CD4-positive, alpha-beta T cell (primary cell): Measurements from ENCODE around the gene TEX51. TPM values are rescaled to one million over a fixed set of nuclear protein-coding genes. Genes with fewer than 3 reads are reported as not detected.

Experiments used
- ATAC-seq: fragments of 200-7000 bp; cut with Tn5 transposase; one replicate; pipeline ENCODE4 v1.10.0; 2022; ENCODE audit warnings: mild to moderate bottlenecking; ENCODE audit not compliant: poor library complexity
- CTCF ChIA-PET: fragments of 350-600 bp; sonication (Branson Sonifier 250); formaldehyde crosslinking; loops from one replicate; lab custom pipeline; 2021; ENCODE audit warnings: antibody characterized with exemption, inconsistent platforms; lab: Charles Lee
- POLR2A ChIA-PET: fragments of 350-600 bp; sonication (Branson Sonifier 250); formaldehyde crosslinking; loops from one replicate; lab custom pipeline; 2021; ENCODE audit warnings: antibody characterized with exemption, inconsistent platforms; lab: Charles Lee
- DNase-seq, 14 experiments: peaks; one replicate each; pipeline ENCODE4 v3.0.0-alpha.2; 2013 to 2020; ENCODE audit warnings: mixed read lengths in 2 of 14
- H3K27ac ChIP-seq, 2 donors: one replicate each; pipeline versions ENCODE4 v1.5.1 to v1.7.0; 2013; ENCODE audit warnings: low read length in 2 of 2, low read depth in 1 of 2, mild to moderate bottlenecking in 1 of 2
- H3K27me3 ChIP-seq, 2 experiments: 1 replicate in 1 of 2; 2 replicates in 1 of 2; pipeline versions ENCODE4 v1.6.1 to v1.7.0; 2013; ENCODE audit warnings: low read length in 2 of 2, control low read depth in 1 of 2, mild to moderate bottlenecking in 1 of 2, moderate library complexity in 1 of 2; ENCODE audit not compliant: insufficient read depth in 2 of 2, control insufficient read depth in 1 of 2
- H3K36me3 ChIP-seq: one replicate; pipeline ENCODE4 v1.6.1; 2013; ENCODE audit warnings: low read length, control low read depth; ENCODE audit not compliant: insufficient read depth
- H3K4me1 ChIP-seq: one replicate; pipeline ENCODE4 v1.6.1; 2013; ENCODE audit warnings: low read length, control low read depth; ENCODE audit not compliant: insufficient read depth
- H3K4me3 ChIP-seq: one replicate; pipeline ENCODE4 v1.5.1; 2013; ENCODE audit warnings: mild to moderate bottlenecking, low read length, moderate library complexity
- H3K9me3 ChIP-seq, 2 experiments: 1 replicate in 1 of 2; 2 replicates in 1 of 2; pipeline versions ENCODE4 v1.6.1 to v1.7.0; 2013; ENCODE audit warnings: low read length in 2 of 2, mild to moderate bottlenecking in 2 of 2, control low read depth in 1 of 2, moderate library complexity in 1 of 2; ENCODE audit not compliant: control insufficient read depth in 1 of 2, insufficient read depth in 1 of 2
- H3K27ac Mint-ChIP-seq: one replicate; pipeline ENCODE4 v1.8.0; 2020; ENCODE audit warnings: mixed read lengths
- H3K27me3 Mint-ChIP-seq: one replicate; pipeline ENCODE4 v1.8.0; 2021; ENCODE audit warnings: mixed read lengths
- H3K36me3 Mint-ChIP-seq: one replicate; pipeline ENCODE4 v1.8.0; 2021; ENCODE audit warnings: low read depth, mixed read lengths
- H3K4me1 Mint-ChIP-seq: one replicate; pipeline ENCODE4 v1.8.0; 2021; ENCODE audit warnings: low read depth, mixed read lengths
- H3K4me3 Mint-ChIP-seq: one replicate; pipeline ENCODE4 v1.8.0; 2020; ENCODE audit warnings: mild to moderate bottlenecking, mixed read lengths
- H3K9me3 Mint-ChIP-seq: one replicate; pipeline ENCODE4 v1.8.0; 2020; ENCODE audit warnings: mixed read lengths
- CTCF ChIP-seq: fragments of 200-600 bp; IDR thresholded peaks from one replicate; pipeline ENCODE4 v1.8.0; 2022; ENCODE audit warnings: antibody characterized with exemption, mild to moderate bottlenecking
- intact Hi-C, 2 experiments: fragments of 100-400 bp; cut with DNase I in 1 of 2; cut with micrococcal nuclease in 1 of 2; formaldehyde crosslinking; loops; one replicate each; pipeline versions ENCODE4 v1.15.1 to v1.9.0; 2023 to 2025; cut with DNase I, micrococcal nuclease
- total RNA-seq, 174 experiments: library from RNA in 2 of 174; stranded (reverse) in 2 of 174; gene quantifications; one replicate each; pipeline ENCODE4 v1.2.3 and lab custom pipeline; 2021 to 2026

The TEX51 gene
- total RNA-seq, 2 experiments from 2014 or later, result not detected

- Histone ChIP-seq H3K36me3 (no peaks in the 10 kb centered on the region), H3K4me3 (no peak overlapping the region), H3K27me3 (peaks cover 10 to 21% of the 10 kb centered on the region in 2 experiments), H3K27ac (no peak overlapping the region), H3K4me1 (no peaks in the 10 kb centered on the region), H3K9me3 (peaks cover 0 to 8% of the 10 kb centered on the region in 2 experiments)
- peaks cover 53% of the 10 kb centered on the region for H3K27me3 Mint-ChIP-seq
- intact Hi-C loops, result no loop called here
- POLR2A ChIA-PET, result no interaction called here
- H3K9me3 Mint-ChIP-seq, result peaks cover 5% of the 10 kb centered on the region
- no peaks in the 10 kb centered on the region for H3K4me1 Mint-ChIP-seq
- H3K4me3 Mint-ChIP-seq, result no peak overlapping the region
- no peak overlapping the region for H3K27ac Mint-ChIP-seq
- CTCF ChIA-PET, result no interaction called here
- TF ChIP-seq CTCF, result no peak
- DNase-seq (no peak), ATAC-seq (no peak)
- H3K36me3 Mint-ChIP-seq, result no peaks in the 10 kb centered on the region
These were observed 46.4 kb downstream of the TEX51 start for GRCh38 chr2:126945118-126945517.

DNA sequence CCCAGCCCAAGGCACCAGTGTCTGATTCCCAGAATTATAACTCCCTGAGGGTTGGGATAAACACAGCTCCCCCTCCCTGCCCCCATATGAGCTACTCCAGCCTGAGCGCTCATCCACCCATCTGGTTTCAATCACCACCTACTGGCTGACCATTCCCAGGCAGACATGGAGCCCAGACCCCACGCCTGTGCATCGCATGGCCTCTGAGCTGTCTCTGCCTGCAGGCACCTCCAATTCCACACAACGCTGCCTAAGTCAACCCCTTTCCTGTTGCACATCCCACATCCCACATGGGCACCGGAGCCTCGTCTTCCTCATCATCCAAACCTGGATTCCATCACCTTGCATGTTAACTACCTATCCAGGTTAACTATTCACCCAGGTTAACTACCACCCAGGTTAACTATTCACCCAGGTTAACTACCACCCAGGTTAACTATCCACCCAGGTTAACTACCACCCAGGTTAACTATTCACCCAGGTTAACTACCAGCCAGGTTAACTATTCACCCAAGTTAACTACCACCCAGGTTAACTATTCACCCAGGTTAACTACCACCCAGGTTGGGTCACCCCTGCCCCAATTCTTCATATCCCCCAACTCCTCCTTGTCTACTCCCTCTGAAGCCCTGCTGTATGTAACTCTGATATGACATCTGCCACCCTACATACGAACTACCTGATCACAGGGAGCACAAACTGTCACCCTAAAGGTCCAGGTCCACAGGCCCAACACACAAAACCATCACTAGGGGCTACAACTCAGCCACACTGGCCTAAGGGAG, 47.8 kb downstream of the TEX51 start:
- no peaks in the 10 kb centered on the region for H3K4me1 ChIP-seq
- ATAC-seq (no peak), DNase-seq (no peak)
- no peak overlapping the region for H3K27ac ChIP-seq
- Mint-ChIP-seq H3K36me3 (no peaks in the 10 kb centered on the region), H3K27ac (no peak overlapping the region), H3K4me3 (no peak overlapping the region), H3K27me3 (peaks cover 44% of the 10 kb centered on the region), H3K4me1 (no peaks in the 10 kb centered on the region), H3K9me3 (peaks cover 5% of the 10 kb centered on the region)
- H3K9me3 ChIP-seq, result peaks cover 0 to 8% of the 10 kb centered on the region in 2 experiments
- peaks cover 10 to 21% of the 10 kb centered on the region in 2 experiments for H3K27me3 ChIP-seq
- CTCF ChIA-PET, result no interaction called here
- POLR2A ChIA-PET, result no interaction called here
- TF ChIP-seq CTCF, result no peak
- intact Hi-C loops, result no loop called here
- no peaks in the 10 kb centered on the region for H3K36me3 ChIP-seq
- H3K4me3 ChIP-seq, result no peak overlapping the region

DNA sequence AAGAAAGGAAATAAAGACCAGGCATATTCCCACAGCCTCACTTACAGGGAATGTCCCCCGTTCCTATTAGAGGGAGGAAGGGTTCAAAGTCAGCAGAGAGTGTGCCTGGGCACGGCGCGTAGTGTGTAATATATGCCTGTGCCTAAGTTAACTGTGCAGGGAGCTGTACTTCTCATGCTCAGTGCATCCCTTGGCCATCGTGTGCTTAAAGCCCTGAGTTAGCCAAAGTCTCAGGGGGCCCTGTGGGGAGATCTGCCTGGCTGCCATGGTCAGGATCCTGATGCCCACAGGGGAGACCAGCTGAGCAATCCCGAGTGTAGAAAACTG, 48.4 kb downstream of the TEX51 start:
- Mint-ChIP-seq H3K4me1 (no peaks in the 10 kb centered on the region), H3K27me3 (peaks cover 39% of the 10 kb centered on the region), H3K27ac (no peak overlapping the region), H3K36me3 (no peaks in the 10 kb centered on the region), H3K4me3 (no peak overlapping the region), H3K9me3 (peaks cover 5% of the 10 kb centered on the region)
- intact Hi-C loops, result no loop called here
- TF ChIP-seq CTCF, result no peak
- Histone ChIP-seq H3K4me3 (no peak overlapping the region), H3K36me3 (no peaks in the 10 kb centered on the region), H3K27ac (no peak overlapping the region), H3K27me3 (peaks cover 10 to 19% of the 10 kb centered on the region in 2 experiments), H3K4me1 (no peaks in the 10 kb centered on the region), H3K9me3 (peaks cover 0 to 8% of the 10 kb centered on the region in 2 experiments)
- DNase-seq (no peak), ATAC-seq (no peak)
- CTCF ChIA-PET, result no interaction called here
- POLR2A ChIA-PET, result no interaction called here
